ENCODE measurements around the gene YBEY. TPM values are rescaled to one million over a fixed set of nuclear protein-coding genes. Genes with fewer than 3 reads are reported as not detected.

Gene YBEY
- total RNA-seq, result 13.2 and 29.1 TPM in 2 replicates

GRCh38 chr21:46285761-46286647 lies at the start of gene YBEY:
YBEY (plus strand) TSS chr21:46286342; CDS start chr21:46286914, 572 bp downstream.

GRCh38 chr21:46285206-46285661 lies 908 bp upstream of the YBEY start, which contains the start of gene MCM3AP:
MCM3AP (minus strand) TSS chr21:46285611; CDS start chr21:46285286, 325 bp downstream.

GRCh38 chr21:46323710-46324389 lies 37.7 kb downstream of the YBEY start, which contains the start of the genes C21orf58 and PCNT:
C21orf58 (minus strand) TSS chr21:46323870; CDS start chr21:46322738, 1,132 bp downstream.
PCNT (plus strand) TSS chr21:46324156; CDS start chr21:46324229, 73 bp downstream.

Other genes starting within 250 kb of the YBEY start
- gene COL6A2, start 188.2 kb upstream of the YBEY start, total RNA-seq, result 46.5 and 62.2 TPM in 2 replicates
- gene FTCD, start 130.8 kb upstream of the YBEY start, total RNA-seq, result not detected in 2 replicates
- 21.8 and 22.1 TPM in 2 replicates for gene SPATC1L, start 101.9 kb upstream of the YBEY start, total RNA-seq
- gene LSS, start 57.6 kb upstream of the YBEY start, total RNA-seq, result 114 and 123 TPM in 2 replicates
- gene MCM3AP, start 731 bp upstream of the YBEY start, total RNA-seq, result 43.1 and 55.2 TPM in 2 replicates
- gene C21orf58, start 37.5 kb downstream of the YBEY start, total RNA-seq, result 3.7 and 4.3 TPM in 2 replicates
- gene PCNT, start 37.8 kb downstream of the YBEY start, total RNA-seq, result 17.8 and 19.0 TPM in 2 replicates
- 22.8 and 27.4 TPM in 2 replicates for gene DIP2A, start 172.5 kb downstream of the YBEY start, total RNA-seq